ENCODE measurements around the gene MPI.

MPI gene, protein sequence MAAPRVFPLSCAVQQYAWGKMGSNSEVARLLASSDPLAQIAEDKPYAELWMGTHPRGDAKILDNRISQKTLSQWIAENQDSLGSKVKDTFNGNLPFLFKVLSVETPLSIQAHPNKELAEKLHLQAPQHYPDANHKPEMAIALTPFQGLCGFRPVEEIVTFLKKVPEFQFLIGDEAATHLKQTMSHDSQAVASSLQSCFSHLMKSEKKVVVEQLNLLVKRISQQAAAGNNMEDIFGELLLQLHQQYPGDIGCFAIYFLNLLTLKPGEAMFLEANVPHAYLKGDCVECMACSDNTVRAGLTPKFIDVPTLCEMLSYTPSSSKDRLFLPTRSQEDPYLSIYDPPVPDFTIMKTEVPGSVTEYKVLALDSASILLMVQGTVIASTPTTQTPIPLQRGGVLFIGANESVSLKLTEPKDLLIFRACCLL

GRCh38 chr15:74889883-74890664 is at the start of gene MPI:
MPI (plus strand) TSS chr15:74890042; CDS start chr15:74890074, 32 bp downstream.
- peak; percentile 76 to 79 for DNase-seq (ENCODE audit: low read depth in 2 of 2)

DNA sequence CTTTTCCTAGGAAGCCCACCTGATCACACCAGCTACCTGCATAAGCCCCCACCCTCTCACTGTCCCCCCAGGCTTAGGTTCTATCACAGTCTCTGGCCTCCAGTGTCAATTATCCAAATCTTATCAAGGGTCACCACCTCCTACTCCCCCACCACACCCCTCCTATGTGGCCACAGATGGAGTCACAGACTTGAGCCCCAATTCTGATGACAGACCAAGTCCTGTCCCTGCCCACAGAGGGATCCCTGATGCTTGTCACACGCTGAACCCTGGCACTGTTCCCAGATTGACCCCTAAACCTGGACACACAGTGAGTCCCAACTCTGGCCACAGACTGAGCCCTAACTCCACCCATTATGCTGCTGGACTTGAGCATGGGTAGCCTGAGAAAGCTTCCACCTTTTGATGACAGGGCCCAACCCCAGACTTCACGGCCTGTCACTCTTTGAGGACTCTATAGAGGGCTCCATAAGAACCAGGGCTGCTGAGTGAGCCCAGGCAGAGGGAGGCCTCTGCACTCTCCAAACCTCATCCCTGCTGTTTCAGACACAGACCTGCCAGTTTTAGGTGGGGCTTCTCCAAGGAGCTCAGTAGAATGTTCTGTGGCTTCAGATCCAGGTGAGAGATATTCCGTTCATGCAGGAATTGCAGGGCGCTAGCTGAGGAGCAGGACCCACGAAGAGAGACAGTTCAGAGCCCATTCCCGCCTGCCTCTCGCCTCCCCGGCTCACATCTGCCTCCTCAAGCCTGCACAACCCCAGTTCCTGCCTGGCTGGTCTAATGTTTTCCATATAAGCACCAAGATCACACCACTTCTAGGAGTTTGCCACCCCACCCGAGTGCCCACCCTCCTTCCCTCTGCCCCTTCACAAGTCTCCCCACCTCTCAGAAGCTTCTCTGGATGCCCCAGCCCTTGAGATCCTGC is 48.7 kb upstream of the MPI start:
- DNase-seq (ENCODE audit: low read depth in 2 of 2): no peak

DNA sequence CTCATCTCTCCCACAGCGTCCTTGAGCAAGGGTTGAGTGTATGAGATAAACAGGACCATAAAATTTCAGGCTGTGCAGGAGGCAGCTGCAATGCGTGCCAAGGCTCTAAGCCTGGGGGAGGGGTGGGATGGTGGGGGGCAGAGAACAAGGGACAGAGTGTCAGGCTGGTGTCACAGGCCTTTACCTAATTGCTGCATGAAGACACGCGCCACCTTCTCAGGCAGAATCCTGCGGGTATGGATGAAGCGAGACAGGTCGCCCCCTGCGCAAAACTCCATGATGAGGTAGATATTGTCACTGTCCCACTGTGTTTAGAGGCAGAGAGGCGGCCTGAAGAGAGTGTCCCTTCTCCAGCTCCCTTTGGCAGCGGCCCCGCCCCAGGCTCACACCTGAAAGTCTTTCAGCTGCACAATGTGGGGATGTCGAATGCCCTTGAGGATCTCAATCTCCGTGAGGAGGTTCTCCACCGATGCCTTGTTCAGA is 47.9 kb upstream of the MPI start:
- DNase-seq (ENCODE audit: low read depth in 2 of 2): no peak

GRCh38 chr15:74842581-74843444 is 47.0 kb upstream of the MPI start, which contains the start of gene ULK3:
ULK3 (minus strand) TSS chr15:74843156; CDS start chr15:74843105, 51 bp downstream.
- peak; percentile 79 to 89 for DNase-seq (ENCODE audit: low read depth in 2 of 2)

- DNase-seq (ENCODE audit: low read depth in 2 of 2): no peak
Observed at GRCh38 chr15:74843445-74843828, 46.4 kb upstream of the MPI start.

DNA sequence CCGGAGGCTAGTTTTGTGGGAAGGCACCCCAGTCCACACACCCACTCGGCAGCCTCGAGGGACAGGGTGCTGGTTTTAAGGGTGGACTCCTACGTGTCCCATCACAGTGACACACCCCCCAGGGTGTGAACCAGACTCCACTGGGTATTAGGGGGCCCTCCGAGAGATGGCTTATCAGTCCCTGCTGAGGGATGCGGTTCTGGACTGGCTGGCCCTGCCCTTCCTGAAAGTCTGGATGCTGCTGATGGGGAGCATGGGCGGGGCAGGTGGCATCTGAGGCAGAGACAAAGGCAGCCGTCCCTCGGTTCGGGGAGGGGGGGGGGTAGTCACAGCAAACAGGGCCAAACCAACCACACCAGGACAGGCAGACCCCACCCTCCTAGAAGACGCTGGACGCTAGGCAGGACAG is 45.9 kb upstream of the MPI start:
- no peak for DNase-seq (ENCODE audit: low read depth in 2 of 2)

GRCh38 chr15:74844319-74845207 is 45.3 kb upstream of the MPI start:
- DNase-seq (ENCODE audit: low read depth in 2 of 2): no peak

GRCh38 chr15:74845208-74845568 is 44.7 kb upstream of the MPI start:
- DNase-seq (ENCODE audit: low read depth in 2 of 2): peak in 1 of 2 donors; percentile 39

GRCh38 chr15:74845581-74845980 is 44.3 kb upstream of the MPI start:
- no peak for DNase-seq (ENCODE audit: low read depth in 2 of 2)

DNA sequence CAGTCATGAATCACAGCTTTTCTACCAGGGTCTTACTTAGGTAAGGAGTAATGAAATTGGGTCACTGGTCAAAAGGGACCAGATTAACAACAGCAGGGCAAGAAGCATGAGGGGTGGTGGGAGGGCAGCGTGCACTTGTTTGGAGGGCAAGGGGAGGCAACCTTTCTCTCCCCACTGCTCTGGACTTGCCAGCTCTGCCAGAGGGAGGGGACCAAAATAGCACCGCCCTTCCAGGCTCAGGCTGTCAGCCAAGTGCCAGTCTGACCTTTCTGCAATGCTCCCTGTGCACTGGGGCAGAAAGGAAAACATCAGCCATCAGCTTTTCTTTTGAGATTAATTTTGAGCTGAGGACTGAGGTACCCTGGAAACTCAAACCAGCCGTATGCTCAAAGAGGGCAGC is 42.4 kb upstream of the MPI start:
- no peak for DNase-seq (ENCODE audit: low read depth in 2 of 2)

DNA sequence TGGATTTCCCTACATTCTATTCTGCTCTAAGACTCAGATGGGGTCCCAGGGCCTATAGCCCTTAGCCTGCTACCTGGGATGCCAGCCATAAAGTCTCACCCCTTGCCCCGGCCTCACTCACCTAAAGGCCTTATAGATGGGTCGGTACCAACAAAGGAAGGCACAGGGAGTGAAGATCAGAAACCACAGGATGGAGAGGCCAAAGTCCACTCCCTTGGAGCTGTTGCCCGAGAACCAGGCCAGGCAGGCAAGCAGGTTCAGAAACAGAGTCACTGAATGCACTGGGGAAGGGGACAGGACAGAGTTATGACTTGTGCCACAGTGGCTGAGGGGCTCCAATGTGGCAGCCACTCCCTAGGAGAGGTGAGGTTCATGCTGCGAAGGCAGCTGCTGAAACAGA is 39.4 kb upstream of the MPI start:
- DNase-seq (ENCODE audit: low read depth in 2 of 2): no peak

DNA sequence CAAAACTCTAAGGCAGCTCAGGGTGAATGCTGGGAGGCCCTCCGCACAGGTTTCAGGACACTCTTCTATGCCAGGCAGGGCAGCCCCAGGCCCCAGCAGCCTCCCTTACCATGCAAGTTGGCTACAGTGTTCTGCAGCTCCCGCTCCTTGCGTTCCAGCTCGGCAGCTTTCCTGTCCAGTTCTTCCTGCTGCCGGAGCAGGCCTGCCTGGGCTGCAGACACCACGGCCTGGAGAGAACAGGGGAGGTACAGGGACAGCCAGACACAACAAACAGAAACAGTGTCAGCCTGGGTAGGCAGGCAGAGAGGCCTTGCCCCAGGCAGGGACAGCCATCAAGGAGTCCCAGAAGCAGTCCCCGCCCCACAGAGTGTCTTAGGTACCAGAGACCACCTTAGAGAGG is 37.9 kb upstream of the MPI start:
- no peak for DNase-seq (ENCODE audit: low read depth in 2 of 2)

GRCh38 chr15:74854453-74855022 is 35.3 kb upstream of the MPI start:
- no peak for DNase-seq (ENCODE audit: low read depth in 2 of 2)

- no peak for DNase-seq (ENCODE audit: low read depth in 2 of 2)
Observed at GRCh38 chr15:74855857-74856256, 34.0 kb upstream of the MPI start.

GRCh38 chr15:74856537-74856936 is 33.3 kb upstream of the MPI start:
- DNase-seq (ENCODE audit: low read depth in 2 of 2): no peak

DNA sequence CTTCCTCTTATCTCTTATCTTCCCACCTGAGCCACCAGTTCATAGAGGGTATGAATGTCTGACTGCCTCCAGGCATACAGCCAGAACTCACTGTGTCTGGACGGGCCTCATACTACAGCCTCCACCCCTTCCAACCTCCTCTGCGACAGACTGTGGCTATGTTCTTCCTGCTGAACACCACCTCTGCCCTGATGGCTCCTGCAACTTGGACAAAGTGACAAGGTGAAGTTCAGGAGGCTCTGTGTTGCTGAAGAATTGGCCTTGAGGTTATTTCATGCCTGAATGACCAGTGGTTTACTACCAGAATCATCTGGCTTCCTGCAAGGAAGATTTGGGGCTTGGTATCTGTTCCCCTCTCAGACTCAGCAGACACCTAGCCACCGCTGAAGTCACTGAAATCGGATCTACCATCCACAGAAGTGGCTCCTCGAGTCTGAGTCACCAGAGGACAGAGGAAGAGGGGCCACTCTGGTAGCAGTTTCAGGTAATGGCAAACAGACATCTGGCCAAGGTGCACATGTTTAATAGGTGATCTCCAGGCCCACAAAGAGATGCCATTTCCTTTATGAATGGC is 32.7 kb upstream of the MPI start:
- no peak for DNase-seq (ENCODE audit: low read depth in 2 of 2)

GRCh38 chr15:74857671-74858368 is 32.0 kb upstream of the MPI start:
- no peak for DNase-seq (ENCODE audit: low read depth in 2 of 2)

DNA sequence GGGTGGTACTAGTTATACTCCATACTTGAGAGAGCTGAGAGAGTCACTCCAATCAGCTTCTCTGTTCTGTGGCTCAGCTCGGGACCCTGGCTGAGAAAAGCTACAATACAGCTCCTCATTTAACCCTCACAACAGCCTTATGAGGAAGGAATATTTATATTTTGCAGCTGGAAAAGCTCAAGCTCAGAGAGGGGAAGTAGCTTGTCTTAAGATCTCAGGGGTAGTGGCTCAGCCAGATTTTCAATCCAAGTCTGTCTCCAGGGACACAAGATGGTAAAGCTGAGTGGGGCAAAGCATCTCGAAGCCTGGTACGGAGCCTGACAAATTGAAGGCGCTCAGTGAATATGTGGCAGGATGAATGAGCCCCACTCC is 31.5 kb upstream of the MPI start:
- no peak for DNase-seq (ENCODE audit: low read depth in 2 of 2)

All from stimulated activated CD8-positive, alpha-beta memory T cell treated with anti-CD3 and anti-CD28 coated beads, Interleukin-7, amount 100 ng/mL, for 4 hours (primary cell).